Measurements from ENCODE around the gene FRMPD4. TPM values are rescaled to one million over a fixed set of nuclear protein-coding genes. Genes with fewer than 3 reads are reported as not detected.

FRMPD4 gene
- total and polyA plus RNA-seq, 2 experiments from 2014 or later: 0.19 to 0.80 TPM

- H3K4me3 Mint-ChIP-seq: no peak overlapping the region
- no peak for DNase-seq (ENCODE audit: low spot score)
- H3K4me3 ChIP-seq: no peak overlapping the region
- no peaks in the 10 kb centered on the region for H3K4me1 ChIP-seq (ENCODE audit: insufficient read depth)
- H3K36me3 Mint-ChIP-seq (ENCODE audit: low read depth): no peaks in the 10 kb centered on the region
- TF ChIP-seq CTCF (conservative IDR thresholded peaks at IDR 0.05; ENCODE audit: low read depth in 2 of 2): no peak
- no peak for TF ChIP-seq POLR2AphosphoS5 (IDR thresholded peaks at IDR 0.05; ENCODE audit: low read depth)
- TF ChIP-seq CREB1 (CRISPR knock-in tag; IDR thresholded peaks at IDR 0.05; ENCODE audit: low read depth): no peak
- TF ChIP-seq ZNF462 (CRISPR knock-in tag; IDR thresholded peaks at IDR 0.05): no peak
- TF ChIP-seq EZH2 (IDR thresholded peaks at IDR 0.05; ENCODE audit: low read depth, unreplicated experiment): no peak
- no peak for TF ChIP-seq EZH2phosphoT487 (IDR thresholded peaks at IDR 0.05; ENCODE audit: unreplicated experiment)
- no peak overlapping the region for H3K27ac Mint-ChIP-seq
- no peaks in the 10 kb centered on the region for H3K27me3 Mint-ChIP-seq (ENCODE audit: insufficient read depth, low read depth, poor library complexity)
- ATAC-seq: no peak
- H4K20me1 ChIP-seq (replicated peaks; ENCODE audit: insufficient read depth): no peaks in the 10 kb centered on the region
- H2AFZ ChIP-seq: no peak overlapping the region
- no peaks in the 10 kb centered on the region for H3K36me3 ChIP-seq (ENCODE audit: insufficient read depth)
- peaks cover 4% of the 10 kb centered on the region; the same call in 2 of the 3 replicates for H3K4me1 Mint-ChIP-seq
- no peaks in the 10 kb centered on the region for H3K27me3 ChIP-seq (ENCODE audit: insufficient read depth)
- H3K4me2 ChIP-seq: no peak overlapping the region
- H3K9me2 ChIP-seq (ENCODE audit: insufficient read depth): no peaks in the 10 kb centered on the region
- no peaks in the 10 kb centered on the region for H3F3A ChIP-seq (replicated peaks; ENCODE audit: low read depth)
- H3K9me3 Mint-ChIP-seq: no peaks in the 10 kb centered on the region; the same call in 2 of the 3 replicates
- H3K27ac ChIP-seq (ENCODE audit: low read depth): no peak overlapping the region
- H3K79me2 ChIP-seq (replicated peaks; ENCODE audit: insufficient read depth): no peaks in the 10 kb centered on the region
These were observed 192.6 kb downstream of the FRMPD4 start for GRCh38 chrX:12330841-12331240.

Measured in GM23338 (cell line).